ENCODE results near the gene TACR1. TPM values are rescaled to one million over a fixed set of nuclear protein-coding genes. Genes with fewer than 3 reads are reported as not detected.
A peak's percentile ranks its signal among the peaks of the same experiment; 100 is the strongest.

TACR1 gene
- polyA plus RNA-seq, 1 experiment, result 0.30 TPM

GRCh38 chr2:75002007-75002406 lies 197.3 kb downstream of the TACR1 start:
- Histone ChIP-seq H3K9me3 (ENCODE audit: control insufficient read depth, insufficient read depth, low read length) (no peaks in the 10 kb centered on the region), H3K27ac (ENCODE audit: low read depth, low read length) (no peak overlapping the region), H3K4me3 (ENCODE audit: low read depth, low read length) (no peak overlapping the region), H3K27me3 (ENCODE audit: control insufficient read depth, insufficient read depth, low read length) (no peaks in the 10 kb centered on the region)
- ChIA-PET POLR2A (interaction anchor here (0.9 kb wide), 1 partner anchor 20 kb away, joined by 3 read pairs; no protein-coding TSS in a partner anchor), CTCF (interaction anchor here (0.6 kb wide), 1 partner anchor 22 kb away, joined by 3 read pairs; no protein-coding TSS in a partner anchor)
- TF ChIP-seq CTCF (IDR thresholded peaks at IDR 0.05; ENCODE audit: low read depth, low read length), result no peak
- DNase-seq (ENCODE audit: low read depth, low spot score), result peak; percentile 41

GRCh38 chr2:74999468-74999867 lies 199.9 kb downstream of the TACR1 start:
- CTCF ChIA-PET, result no interaction called here
- POLR2A ChIA-PET, result no interaction called here
- no peak for TF ChIP-seq CTCF (IDR thresholded peaks at IDR 0.05; ENCODE audit: low read depth, low read length)
- H3K27ac ChIP-seq (ENCODE audit: low read depth, low read length), result no peak overlapping the region
- DNase-seq (ENCODE audit: low read depth, low spot score), result no peak
- no peak overlapping the region for H3K4me3 ChIP-seq (ENCODE audit: low read depth, low read length)
- H3K9me3 ChIP-seq (ENCODE audit: control insufficient read depth, insufficient read depth, low read length), result no peaks in the 10 kb centered on the region
- no peaks in the 10 kb centered on the region for H3K27me3 ChIP-seq (ENCODE audit: control insufficient read depth, insufficient read depth, low read length)

Small RNA genes lying within 50 kb of the gene (small RNA-seq; reads per million reads assigned to genes)
- 1.9 reads per million for gene MIR5000 (ENCODE audit: insufficient read length, low read depth)

Other genes with a start within 250 kb of the TACR1 start
- gene POLE4, start 240.9 kb downstream of the TACR1 start, polyA plus RNA-seq (2011; rRNA removed), result 47.9 and 50.2 TPM in 2 replicates

All from AG04450 (cell line).